H1 (cell line): ENCODE data around the gene CMTR2. TPM values are rescaled to one million over a fixed set of nuclear protein-coding genes. Genes with fewer than 3 reads are reported as not detected.

ENCODE experiments used
- EZH2 ChIP-seq: fragments of 200-600 bp; sonication (generic); IDR thresholded peaks from 2 replicates; pipeline ENCODE4 v1.7.1; 2012; ENCODE audit warnings: low read depth, mild to moderate bottlenecking, moderate library complexity, low read length, inconsistent platforms; ENCODE audit not compliant: severe bottlenecking
- polyA plus RNA-seq, 7 experiments: library from polyadenylated mRNA; depleted of rRNA in 3 of 7; stranded (reverse) in 5 of 7; unstranded in 2 of 7; fragments of >200 nt in 5 of 7; fragments of 200-250 nt in 2 of 7; gene quantifications; 1 replicate in 5 of 7; 2 replicates in 1 of 7; 4 replicates in 1 of 7; pipeline versions ENCODE4 v1.2.1 to v1.2.3, GENCODE V29; 2011 to 2013; ENCODE audit warnings: missing spikeins in 2 of 7, mixed read lengths in 2 of 7
- total RNA-seq: library from RNA; stranded (reverse); fragmentation: NEBNext Ultra II Directional; extraction: Animal tissue kit (Norgen Biotek cat#: 25700); gene quantifications from 2 replicates; pipeline ENCODE4 v1.2.1, GENCODE V29; 2021

Gene CMTR2
- total and polyA plus RNA-seq, 2 of the 8 experiments (the other 6 are each of a cell fraction or from before 2014, with no cell fraction given), result 8.5 to 12.8 TPM

DNA sequence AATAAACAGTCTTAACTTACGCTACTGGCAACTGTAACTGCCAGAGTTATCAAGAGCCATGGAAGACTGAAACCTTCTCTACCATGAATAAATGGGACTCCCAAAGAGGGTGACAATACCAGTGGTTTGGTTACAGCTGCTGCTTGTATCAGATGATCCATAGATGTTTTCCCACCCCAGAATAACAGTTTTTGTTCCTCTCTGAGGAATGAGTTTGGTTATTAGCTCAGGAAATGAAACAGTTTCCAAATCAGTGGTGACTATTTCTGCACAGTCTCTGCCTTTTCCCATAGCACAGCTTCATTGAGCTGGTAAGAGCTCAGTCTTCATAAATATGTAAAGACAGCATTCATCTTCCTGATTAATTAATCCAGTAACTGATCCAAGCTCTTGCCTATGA lies 44.7 kb downstream of the CMTR2 start (continued):
- TF ChIP-seq EZH2, result no peak
